ENCODE results near the gene COL28A1.

DNA sequence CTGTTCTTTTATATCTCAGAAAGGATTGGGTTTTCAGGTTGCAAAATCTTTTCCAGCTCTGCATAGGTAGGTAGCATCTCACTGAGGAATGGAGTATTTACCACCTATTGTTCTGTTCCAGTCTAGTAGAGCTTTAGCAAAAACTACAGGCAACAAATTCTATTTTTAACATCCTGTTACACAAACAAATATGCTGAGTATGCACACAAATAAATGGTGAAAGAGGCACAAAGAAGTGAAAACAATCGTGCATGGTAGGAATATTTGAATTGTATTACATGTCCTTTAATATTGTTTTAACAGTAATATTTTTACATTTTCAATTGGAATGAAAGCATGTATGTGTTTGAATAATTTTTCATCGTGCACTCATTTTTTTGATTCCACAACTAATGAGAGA, 16.5 kb upstream of the COL28A1 start:
- no peak for TF ChIP-seq TAF1 (IDR thresholded peaks at IDR 0.05; ENCODE audit: borderline replicate concordance, low read depth, low read length)
- TF ChIP-seq POLR2A (IDR thresholded peaks at IDR 0.05; ENCODE audit: low read depth, low read length), result no peak
- no peak for TF ChIP-seq POLR2AphosphoS5 (IDR thresholded peaks at IDR 0.05; ENCODE audit: low read depth, low read length)

Data from GM12892 (cell line).